MM.1S (cell line): Measurements from ENCODE around the gene MFRP.

Experiments
- DNase-seq: peaks from one replicate; pipeline ENCODE4 v3.0.0-alpha.2; 2015
- H2AFZ ChIP-seq: fragments of 300-600 bp; sonication (generic); 2 replicates; pipeline ENCODE4 v1.6.0; 2016; ENCODE audit warnings: antibody characterized with exemption, low read length
- H3F3A ChIP-seq: fragments of 300-600 bp; sonication (generic); 2 replicates; pipeline ENCODE4 v1.6.1; 2016; ENCODE audit warnings: mild to moderate bottlenecking, antibody characterized with exemption, low read length, moderate library complexity, mixed read lengths; ENCODE audit not compliant: insufficient read depth
- H3K27ac ChIP-seq: fragments of 300-600 bp; sonication (generic); 2 replicates; pipeline ENCODE4 v1.5.1; 2016; ENCODE audit warnings: mild to moderate bottlenecking, low read length
- H3K27me3 ChIP-seq: fragments of 300-600 bp; sonication (generic); replicated peaks from 2 replicates; pipeline ENCODE4 v1.6.0; 2016; ENCODE audit warnings: low read length; ENCODE audit not compliant: insufficient read depth
- H3K36me3 ChIP-seq: fragments of 300-600 bp; sonication (generic); replicated peaks from 2 replicates; pipeline ENCODE4 v1.6.1; 2016; ENCODE audit warnings: mild to moderate bottlenecking, low read length, mixed read lengths; ENCODE audit not compliant: insufficient read depth
- H3K4me1 ChIP-seq: fragments of 300-600 bp; sonication (generic); 2 replicates; pipeline ENCODE4 v1.6.1; 2016; ENCODE audit warnings: low read length, mixed read lengths
- H3K4me2 ChIP-seq: fragments of 300-600 bp; sonication (generic); 2 replicates; pipeline ENCODE4 v1.6.0; 2016; ENCODE audit warnings: low read depth, low read length
- H3K4me3 ChIP-seq: fragments of 300-600 bp; sonication (generic); 2 replicates; pipeline ENCODE4 v1.5.1; 2016; ENCODE audit warnings: low read length, mixed read lengths
- H3K79me2 ChIP-seq: fragments of 300-600 bp; sonication (generic); 2 replicates; pipeline ENCODE4 v1.6.1; 2016; ENCODE audit warnings: mixed run types, low read length, mixed read lengths
- H3K9ac ChIP-seq: fragments of 300-600 bp; sonication (generic); 2 replicates; pipeline ENCODE4 v1.6.1; 2016; ENCODE audit warnings: low read length, mixed read lengths
- H3K9me2 ChIP-seq: fragments of 300-600 bp; sonication (generic); replicated peaks from 2 replicates; pipeline ENCODE4 v1.6.1; 2016; ENCODE audit warnings: mild to moderate bottlenecking, low read length, mixed read lengths; ENCODE audit not compliant: insufficient read depth
- H3K9me3 ChIP-seq: fragments of 300-600 bp; sonication (generic); replicated peaks from 2 replicates; pipeline ENCODE4 v1.6.1; 2016; ENCODE audit warnings: mild to moderate bottlenecking, low read length, mixed read lengths; ENCODE audit not compliant: insufficient read depth
- H4K20me1 ChIP-seq: fragments of 300-600 bp; sonication (generic); 2 replicates; pipeline ENCODE4 v1.6.1; 2016; ENCODE audit warnings: mild to moderate bottlenecking, low read length, moderate library complexity, mixed read lengths; ENCODE audit not compliant: insufficient read depth
- CTCF ChIP-seq: fragments of 300-600 bp; sonication (generic); IDR thresholded peaks from 2 replicates; pipeline ENCODE4 v1.5.1; 2016; ENCODE audit warnings: antibody characterized with exemption, low read length, mixed read lengths
- EZH2 ChIP-seq: fragments of 300-600 bp; sonication (generic); optimal IDR thresholded peaks from 2 replicates; pipeline ENCODE3; 2017; ENCODE audit warnings: low read depth, mild to moderate bottlenecking, antibody characterized with exemption, low read length, mixed read lengths
- EZH2phosphoT487 ChIP-seq: fragments of 300-600 bp; sonication (generic); IDR thresholded peaks from 2 replicates; pipeline ENCODE4 v1.6.1; 2018; ENCODE audit warnings: antibody characterized with exemption, low read length

MFRP gene

GRCh38 chr11:119342362-119343130 is 4.0 kb downstream of the MFRP start:
- H3K9me2 ChIP-seq = no peaks in the 10 kb centered on the region
- TF ChIP-seq EZH2 (no peak), EZH2phosphoT487 (no peak), CTCF (no peak)
- no peaks in the 10 kb centered on the region for H3K36me3 ChIP-seq
- H3K4me3 ChIP-seq = no peak overlapping the region
- no peak for DNase-seq
- H4K20me1 ChIP-seq = no peaks in the 10 kb centered on the region
- H3K4me1 ChIP-seq = 0 out of 2 replicates have a peak, but pooled peaks cover 5% of the 10 kb centered on the region
- H3K9ac ChIP-seq = no peak overlapping the region
- H2AFZ ChIP-seq = no peak overlapping the region
- no peak overlapping the region for H3K27ac ChIP-seq
- no peaks in the 10 kb centered on the region for H3K79me2 ChIP-seq
- peaks cover 75% of the 10 kb centered on the region for H3K27me3 ChIP-seq
- no peak overlapping the region for H3K4me2 ChIP-seq
- H3K9me3 ChIP-seq = no peaks in the 10 kb centered on the region
- no peaks in the 10 kb centered on the region for H3F3A ChIP-seq

- H3K27me3 ChIP-seq = peaks cover 69% of the 10 kb centered on the region
These were observed 4.5 kb downstream of the MFRP start for GRCh38 chr11:119342023-119342300.

DNA sequence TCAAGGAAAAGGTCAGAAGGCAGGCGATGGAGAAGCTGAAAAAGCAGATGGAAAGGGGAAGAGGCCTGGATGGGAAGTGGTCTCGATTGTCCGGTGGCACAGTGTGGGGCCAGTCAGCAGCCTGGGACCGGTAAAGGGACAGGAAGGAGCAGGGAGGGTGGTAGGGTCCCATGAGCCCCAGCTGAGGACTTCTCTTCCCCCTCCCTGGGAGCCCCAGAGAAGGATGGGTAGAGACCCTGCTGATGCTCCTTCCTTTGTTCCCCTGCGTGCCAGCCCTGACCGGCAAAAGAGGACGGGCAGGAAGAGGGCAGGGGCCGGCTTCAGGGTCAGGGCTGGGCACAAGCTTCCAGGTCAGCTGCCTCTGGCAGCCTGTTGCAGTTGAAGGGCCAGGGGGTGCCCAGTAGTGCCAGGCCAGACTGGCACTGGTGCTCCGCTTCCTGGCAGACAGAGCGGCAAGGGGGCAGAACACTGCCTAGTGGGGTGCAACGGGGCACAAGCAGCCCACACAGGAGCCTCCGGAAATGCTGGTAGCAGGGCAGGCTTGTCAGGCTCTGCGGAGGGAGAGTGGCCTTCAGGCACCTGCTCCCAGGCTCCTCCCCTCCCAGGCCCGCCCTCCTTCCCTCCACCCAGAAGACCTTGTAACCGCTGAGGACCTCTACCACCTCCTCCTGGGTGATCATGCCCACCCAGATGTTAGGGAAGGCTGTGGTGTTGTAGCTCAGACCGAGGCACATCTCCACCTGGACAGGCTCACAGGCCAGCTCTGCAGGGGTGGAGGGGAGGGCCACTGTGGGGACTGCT is 5.1 kb downstream of the MFRP start:
- H3K9me2 ChIP-seq = no peaks in the 10 kb centered on the region
- no peaks in the 10 kb centered on the region for H4K20me1 ChIP-seq
- no peak overlapping the region for H3K27ac ChIP-seq
- H2AFZ ChIP-seq = no peak overlapping the region
- H3K9me3 ChIP-seq = no peaks in the 10 kb centered on the region
- H3K4me3 ChIP-seq = no peak overlapping the region
- H3K4me1 ChIP-seq = 0 out of 2 replicates have a peak, but pooled peaks cover 5% of the 10 kb centered on the region
- no peak overlapping the region for H3K9ac ChIP-seq
- no peaks in the 10 kb centered on the region for H3K79me2 ChIP-seq
- H3K4me2 ChIP-seq = no peak overlapping the region
- H3K27me3 ChIP-seq = peaks cover 64% of the 10 kb centered on the region
- DNase-seq = no peak
- no peak for TF ChIP-seq CTCF
- no peaks in the 10 kb centered on the region for H3F3A ChIP-seq
- no peaks in the 10 kb centered on the region for H3K36me3 ChIP-seq

More at GRCh38 chr11:119342023-119342300, 4.5 kb downstream of the MFRP start:
- no peak overlapping the region for H3K27ac ChIP-seq
- no peak for DNase-seq
- no peak overlapping the region for H3K4me3 ChIP-seq
- H2AFZ ChIP-seq = no peak overlapping the region
- H3K9me3 ChIP-seq = no peaks in the 10 kb centered on the region
- H3K79me2 ChIP-seq = no peaks in the 10 kb centered on the region
- no peak overlapping the region for H3K4me2 ChIP-seq
- H3K36me3 ChIP-seq = no peaks in the 10 kb centered on the region
- no peak overlapping the region for H3K9ac ChIP-seq
- no peaks in the 10 kb centered on the region for H4K20me1 ChIP-seq
- H3K4me1 ChIP-seq = 0 out of 2 replicates have a peak, but pooled peaks cover 5% of the 10 kb centered on the region
- no peak for TF ChIP-seq EZH2phosphoT487
- TF ChIP-seq CTCF = no peak
- TF ChIP-seq EZH2 = no peak
- H3K9me2 ChIP-seq = no peaks in the 10 kb centered on the region
- no peaks in the 10 kb centered on the region for H3F3A ChIP-seq
